Fibroblast of the aortic adventitia (primary cell): ENCODE measurements around the gene IDS. TPM values are rescaled to one million over a fixed set of nuclear protein-coding genes. Genes with fewer than 3 reads are reported as not detected.

Experiments
- DNase-seq: peaks from one replicate; pipeline ENCODE4 v3.0.0-alpha.2; 2010; ENCODE audit warnings: low read depth
- H3K4me3 ChIP-seq: 2 replicates; pipeline ENCODE4 v1.5.1; 2011; ENCODE audit warnings: low read depth, mild to moderate bottlenecking, control low read depth, low read length, moderate library complexity
- total RNA-seq: library from RNA; depleted of rRNA; stranded (reverse); fragments of >200 nt; gene quantifications from 2 replicates; pipeline ENCODE4 v1.2.3, GENCODE V29; 2012; ENCODE audit warnings: low replicate concordance
- TF ChIP-seq, protein P1 (sequence below): IDR thresholded peaks from 2 replicates; pipeline ENCODE4 v1.5.1; 2011; ENCODE audit warnings: mild to moderate bottlenecking, low read length, control low read depth, inconsistent platforms; ENCODE audit not compliant: insufficient read depth

IDS gene
- total RNA-seq, 1 donor: 63.3 TPM

DNA sequence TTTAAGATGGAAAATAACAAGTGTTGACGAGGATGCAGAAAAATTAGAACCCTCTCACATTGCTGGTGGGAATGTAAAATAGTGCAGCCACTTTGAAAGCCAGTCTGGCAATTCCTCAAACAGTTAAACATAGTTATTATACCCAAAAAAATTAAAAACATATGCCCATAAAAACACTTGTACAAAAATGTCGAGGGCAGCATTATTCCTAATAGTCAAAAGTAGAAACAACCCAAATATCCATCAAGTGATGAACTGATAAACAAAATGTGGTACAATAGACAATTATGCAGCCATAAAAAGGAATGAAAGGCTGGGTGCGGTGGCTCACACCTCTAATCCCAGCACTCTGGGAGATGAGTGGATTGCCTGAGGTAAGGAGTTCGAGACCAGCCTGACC is 6.3 kb downstream of the IDS start:
- no peak for DNase-seq
- TF ChIP-seq, protein P1, sequence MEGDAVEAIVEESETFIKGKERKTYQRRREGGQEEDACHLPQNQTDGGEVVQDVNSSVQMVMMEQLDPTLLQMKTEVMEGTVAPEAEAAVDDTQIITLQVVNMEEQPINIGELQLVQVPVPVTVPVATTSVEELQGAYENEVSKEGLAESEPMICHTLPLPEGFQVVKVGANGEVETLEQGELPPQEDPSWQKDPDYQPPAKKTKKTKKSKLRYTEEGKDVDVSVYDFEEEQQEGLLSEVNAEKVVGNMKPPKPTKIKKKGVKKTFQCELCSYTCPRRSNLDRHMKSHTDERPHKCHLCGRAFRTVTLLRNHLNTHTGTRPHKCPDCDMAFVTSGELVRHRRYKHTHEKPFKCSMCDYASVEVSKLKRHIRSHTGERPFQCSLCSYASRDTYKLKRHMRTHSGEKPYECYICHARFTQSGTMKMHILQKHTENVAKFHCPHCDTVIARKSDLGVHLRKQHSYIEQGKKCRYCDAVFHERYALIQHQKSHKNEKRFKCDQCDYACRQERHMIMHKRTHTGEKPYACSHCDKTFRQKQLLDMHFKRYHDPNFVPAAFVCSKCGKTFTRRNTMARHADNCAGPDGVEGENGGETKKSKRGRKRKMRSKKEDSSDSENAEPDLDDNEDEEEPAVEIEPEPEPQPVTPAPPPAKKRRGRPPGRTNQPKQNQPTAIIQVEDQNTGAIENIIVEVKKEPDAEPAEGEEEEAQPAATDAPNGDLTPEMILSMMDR: no peak
- H3K4me3 ChIP-seq: no peak overlapping the region

DNA sequence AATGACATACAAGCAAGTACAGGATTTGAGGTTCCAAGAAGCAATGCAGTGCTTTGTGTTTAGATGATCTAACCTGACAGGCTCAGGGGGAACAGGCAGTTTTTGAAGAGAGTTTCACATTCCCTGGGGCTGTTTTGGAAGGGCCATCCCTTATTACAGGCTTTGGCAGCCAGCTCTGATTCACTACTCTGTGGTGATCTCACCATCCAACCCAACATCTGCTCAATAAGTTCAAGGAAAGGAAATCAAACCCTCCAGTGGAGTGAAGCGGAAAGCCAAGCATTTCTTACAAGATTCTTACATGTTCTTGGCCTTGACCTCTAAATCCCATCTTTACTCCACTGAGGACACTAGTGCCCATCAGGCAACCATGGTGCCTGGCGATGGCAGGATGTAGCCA is 7.5 kb downstream of the IDS start:
- no peak overlapping the region for H3K4me3 ChIP-seq
- DNase-seq: peak; percentile 56
- TF ChIP-seq, protein P1: no peak

DNA sequence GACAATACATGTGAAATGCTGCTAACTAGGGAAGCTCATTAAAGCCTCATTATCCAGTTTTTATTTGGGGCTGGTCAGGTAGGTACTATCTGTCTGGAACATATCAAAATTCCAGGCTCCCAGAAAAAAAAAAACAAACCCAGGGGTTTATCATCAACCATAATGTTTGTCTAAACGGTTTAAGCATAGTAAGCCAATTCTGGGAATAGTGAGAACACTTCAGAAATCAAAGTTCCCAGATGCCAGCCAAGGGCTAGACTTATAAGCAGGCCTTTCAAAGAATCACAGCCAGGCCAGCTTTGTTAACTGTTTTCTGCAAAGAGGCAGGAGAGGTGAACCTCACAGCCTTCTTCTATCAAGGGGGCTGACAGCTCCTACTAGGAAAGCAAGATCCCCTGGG is 8.1 kb downstream of the IDS start:
- TF ChIP-seq, protein P1: no peak
- no peak for DNase-seq
- no peak overlapping the region for H3K4me3 ChIP-seq

DNA sequence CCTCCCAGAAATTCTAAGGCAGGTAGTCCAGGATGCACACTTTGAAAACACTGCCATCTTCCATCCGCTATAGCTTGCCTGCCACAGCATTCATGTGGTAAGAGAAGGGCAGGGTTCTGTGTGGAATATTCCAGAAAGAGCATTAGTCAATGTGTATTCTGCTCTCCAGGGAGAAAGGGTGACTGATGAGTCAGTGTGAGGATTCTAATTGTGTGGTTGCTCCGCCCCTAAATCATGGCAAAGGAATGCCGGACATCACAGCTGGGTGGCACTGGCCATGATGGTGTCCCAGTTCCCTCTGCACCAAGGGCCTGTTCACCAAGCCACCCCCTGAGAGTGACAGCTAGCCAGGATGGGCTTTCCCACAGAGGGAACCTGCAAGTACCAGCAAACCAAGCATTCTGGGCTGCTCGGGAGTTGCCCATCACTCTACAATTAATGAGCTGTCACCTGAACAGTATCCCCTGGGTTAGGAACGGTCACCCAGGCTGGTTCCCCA is 9.5 kb downstream of the IDS start:
- TF ChIP-seq, protein P1: no peak
- DNase-seq: peak; percentile 58
- no peak overlapping the region for H3K4me3 ChIP-seq

DNA sequence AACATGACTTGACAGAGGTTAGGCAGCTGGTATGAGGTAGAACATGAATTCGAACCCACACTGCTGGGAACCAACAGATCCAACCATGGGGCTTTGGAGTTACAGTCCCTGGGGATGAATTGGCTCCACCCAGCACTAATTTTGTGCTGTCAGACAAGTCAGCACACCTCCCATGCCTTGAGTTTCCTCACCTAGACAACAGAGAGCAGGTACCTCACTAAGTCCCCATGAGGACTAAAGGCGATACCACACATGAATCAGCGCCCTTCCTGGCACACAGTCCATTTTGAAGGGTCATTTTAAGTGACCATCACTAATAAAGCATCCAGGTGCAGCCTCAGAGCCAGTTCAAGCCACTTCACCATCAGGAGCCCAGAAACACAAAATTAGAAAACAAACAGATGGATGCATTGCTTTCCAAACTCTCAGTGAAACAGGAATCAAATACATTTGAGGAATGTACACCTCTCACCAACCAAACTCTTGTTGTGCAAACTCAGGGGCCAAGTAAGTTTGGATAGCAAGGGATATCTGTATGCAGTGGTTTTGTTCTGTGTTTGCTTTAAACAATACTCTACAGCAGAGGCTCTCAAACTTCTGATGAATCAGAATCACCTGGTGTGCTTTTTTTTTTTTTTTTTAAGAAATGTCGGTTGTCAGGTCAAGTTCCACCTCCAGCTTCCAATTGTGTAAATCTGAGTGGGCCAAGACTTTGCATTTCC is 10.1 kb downstream of the IDS start:
- TF ChIP-seq, protein P1: no peak
- H3K4me3 ChIP-seq: no peak overlapping the region
- DNase-seq: no peak

DNA sequence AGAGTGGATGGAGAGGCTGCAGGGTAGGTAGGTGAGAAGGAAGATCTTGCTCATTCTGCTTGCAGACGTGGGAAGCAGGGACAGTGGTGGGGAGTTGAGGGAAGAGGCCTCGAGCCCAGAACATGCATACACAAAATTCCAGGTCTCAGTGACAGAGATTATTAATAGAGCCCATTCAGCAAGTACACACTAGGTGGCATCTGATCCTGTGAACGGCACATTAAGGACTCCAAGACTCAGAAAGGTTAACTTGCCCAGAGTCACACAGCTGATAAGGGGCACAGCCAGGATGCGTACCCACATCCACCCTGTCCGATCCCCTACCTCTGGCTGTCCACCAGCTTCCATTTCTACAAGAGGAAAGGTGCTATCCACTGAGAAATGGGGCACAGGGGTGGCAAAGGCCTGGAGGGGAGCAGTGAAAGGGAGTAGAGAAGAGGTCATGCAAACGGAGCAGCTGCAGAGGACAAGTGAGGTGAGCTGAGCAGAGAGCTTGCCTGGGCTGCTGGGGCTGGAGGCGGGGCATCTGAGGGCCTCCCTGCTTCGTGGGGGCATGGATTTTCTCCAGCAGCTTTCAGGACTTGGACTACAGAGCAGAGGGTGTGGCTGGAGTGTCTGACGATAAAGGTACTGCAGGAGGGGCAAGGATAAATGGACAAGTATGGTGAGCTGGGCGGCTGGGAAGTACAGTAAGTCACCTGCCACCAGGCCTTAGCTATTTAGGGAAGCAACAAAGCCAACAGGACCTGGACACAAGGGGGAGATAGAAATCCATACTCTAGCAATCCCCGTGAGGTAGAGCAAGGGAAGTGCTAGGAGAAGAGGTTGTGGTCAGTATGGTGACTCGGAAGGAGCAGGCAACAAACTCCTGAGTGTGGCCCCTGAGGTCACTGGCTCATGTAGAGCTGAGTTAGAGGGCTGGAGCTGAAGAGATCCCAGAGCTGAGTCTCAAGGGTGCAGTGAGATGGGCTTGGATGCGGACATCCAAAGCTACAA is 11.2 kb downstream of the IDS start:
- DNase-seq: no peak
- TF ChIP-seq, protein P1: no peak
- no peak overlapping the region for H3K4me3 ChIP-seq
